Stimulated activated CD8-positive, alpha-beta memory T cell treated with anti-CD3 and anti-CD28 coated beads, Interleukin-12 subunit alpha, Interleukin-12 subunit beta, amount 100 ng/mL, for 24 hours (primary cell): ENCODE measurements around the gene SHROOM2.

Experiments
- DNase-seq: peaks from one replicate; pipeline ENCODE4 v3.0.0-alpha.2; 2020; ENCODE audit errors: extremely low read depth

Gene SHROOM2

DNA sequence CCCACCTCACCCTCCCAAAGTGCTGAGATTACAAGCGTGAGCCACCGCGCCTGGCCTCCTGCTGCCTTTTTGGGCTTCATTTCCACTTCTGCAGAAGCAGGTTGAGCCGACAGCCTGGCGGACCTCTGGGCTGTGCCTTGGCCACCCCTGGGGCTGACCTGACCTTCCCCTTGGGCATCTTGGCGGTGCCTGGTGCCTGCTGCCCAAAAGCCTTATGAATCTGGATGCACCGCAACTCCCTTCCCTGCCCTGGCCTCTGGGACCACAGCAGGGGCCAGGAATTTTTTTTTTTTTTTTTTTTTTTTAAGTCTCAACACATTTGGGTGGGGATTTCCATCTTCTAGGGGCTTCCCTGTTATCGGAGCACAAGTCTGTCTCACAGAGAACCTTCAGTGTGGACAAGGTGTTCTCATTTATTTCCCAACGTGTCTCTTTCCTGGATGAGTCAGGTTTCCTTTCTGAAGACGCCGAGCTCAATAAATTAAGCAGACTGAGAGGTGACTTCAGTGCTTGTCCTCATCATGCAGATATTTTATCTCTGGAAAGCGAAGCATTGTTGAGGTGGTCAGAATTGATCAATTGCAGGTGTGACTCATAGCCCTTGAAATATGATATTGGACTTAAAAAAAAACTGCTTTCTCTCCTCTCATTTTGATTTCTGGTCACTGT is 79.7 kb downstream of the SHROOM2 start:
- no peak for DNase-seq

DNA sequence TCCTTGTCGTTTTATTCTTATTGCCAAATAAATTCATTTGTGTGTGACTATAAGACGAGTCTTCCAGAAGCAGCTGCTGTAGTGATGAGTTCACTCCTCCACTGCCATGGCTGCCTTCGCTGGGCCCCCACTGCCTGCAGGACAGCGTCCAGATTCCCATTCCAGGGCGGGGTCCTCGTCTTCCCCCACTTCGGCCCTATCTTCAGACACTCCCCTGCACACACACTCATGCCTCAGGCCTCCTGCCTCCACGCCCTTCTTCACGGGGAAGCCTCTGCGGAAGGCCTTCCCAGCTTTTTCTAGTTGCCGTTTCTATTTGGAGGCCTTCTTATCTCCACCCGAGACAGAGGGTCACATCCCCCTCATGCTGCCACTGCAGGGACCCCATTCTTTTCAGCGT is 80.4 kb downstream of the SHROOM2 start:
- DNase-seq, result no peak

- DNase-seq, result no peak
Measured at GRCh38 chrX:9867226-9867625, 81.0 kb downstream of the SHROOM2 start.

DNA sequence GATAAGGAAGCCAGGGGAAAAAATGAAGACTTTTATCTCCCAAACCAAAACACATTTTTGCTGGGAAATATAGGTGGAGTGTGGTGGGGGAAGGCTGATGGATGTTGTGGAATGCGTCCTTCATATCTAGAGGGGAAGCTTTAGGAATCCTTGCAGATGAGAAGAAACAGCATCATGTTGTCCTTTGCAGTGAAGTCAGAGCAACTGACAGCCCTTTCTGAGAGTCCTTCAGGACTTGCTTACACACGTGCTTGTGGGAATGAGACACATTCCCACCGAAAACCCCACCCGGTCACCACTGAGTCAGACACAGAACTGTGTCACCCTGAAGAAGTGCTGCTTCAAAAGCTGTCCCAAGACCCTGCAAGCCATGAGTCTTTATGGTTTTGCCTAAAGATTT is 81.5 kb downstream of the SHROOM2 start:
- DNase-seq, result no peak

- DNase-seq, result no peak
Measured at GRCh38 chrX:9871701-9872268, 85.6 kb downstream of the SHROOM2 start.

DNA sequence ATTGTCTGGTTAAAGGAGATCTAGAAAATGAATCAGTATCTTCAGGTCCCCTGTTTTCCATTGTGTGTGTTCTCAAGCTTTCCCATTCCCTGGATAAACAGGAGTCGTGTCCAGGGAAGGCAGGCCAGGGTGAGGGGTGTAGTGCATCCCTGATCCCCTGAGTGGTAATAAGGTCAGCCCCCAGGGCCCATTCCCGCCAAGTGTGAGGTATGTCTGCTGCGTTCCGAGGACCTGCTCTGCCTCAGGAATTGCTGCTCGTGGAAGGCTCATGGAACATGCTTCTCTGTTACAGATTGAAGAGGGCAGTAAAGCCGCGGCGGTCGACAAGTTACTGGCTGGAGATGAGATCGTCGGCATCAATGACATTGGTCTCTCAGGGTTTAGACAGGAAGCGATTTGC is 87.1 kb downstream of the SHROOM2 start:
- no peak for DNase-seq

GRCh38 chrX:9873952-9874351 is 87.7 kb downstream of the SHROOM2 start:
- DNase-seq, result no peak

GRCh38 chrX:9874483-9874882 is 88.3 kb downstream of the SHROOM2 start:
- DNase-seq, result no peak

GRCh38 chrX:9875801-9876200 is 89.6 kb downstream of the SHROOM2 start:
- no peak for DNase-seq

GRCh38 chrX:9876201-9876600 is 90.0 kb downstream of the SHROOM2 start:
- no peak for DNase-seq

DNA sequence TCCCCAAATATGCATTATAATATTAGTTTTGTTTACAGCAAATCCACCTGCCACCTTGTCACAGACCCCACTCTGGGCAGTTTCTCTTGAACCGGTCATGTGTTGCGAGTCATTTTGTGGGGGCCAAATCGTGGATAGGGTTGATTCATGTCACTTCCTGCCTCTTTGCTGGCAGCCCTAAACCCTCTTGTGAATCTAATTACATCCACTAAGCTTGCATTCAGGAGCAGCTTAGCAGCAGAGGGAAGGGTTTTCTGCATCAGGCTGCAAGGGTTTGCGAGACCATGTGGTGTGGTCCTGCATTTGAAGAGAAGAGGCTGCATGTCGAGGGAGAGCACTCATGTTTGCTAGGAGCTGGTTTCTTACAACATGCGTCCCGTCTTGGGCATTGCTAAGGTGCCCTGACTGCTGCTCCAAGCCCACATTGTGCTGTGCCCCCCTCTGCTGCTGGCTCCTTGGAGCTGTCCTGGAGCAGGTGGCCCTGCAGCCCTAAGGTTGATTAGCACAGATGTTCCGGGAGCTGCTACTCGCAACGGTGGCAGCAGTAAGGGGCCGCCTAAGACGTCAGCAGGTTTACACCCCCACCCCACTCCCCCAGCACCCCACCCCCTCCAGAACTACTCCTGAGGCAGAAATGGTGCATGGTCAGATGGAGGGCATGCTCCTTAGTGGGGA is 92.1 kb downstream of the SHROOM2 start:
- DNase-seq, result no peak

DNA sequence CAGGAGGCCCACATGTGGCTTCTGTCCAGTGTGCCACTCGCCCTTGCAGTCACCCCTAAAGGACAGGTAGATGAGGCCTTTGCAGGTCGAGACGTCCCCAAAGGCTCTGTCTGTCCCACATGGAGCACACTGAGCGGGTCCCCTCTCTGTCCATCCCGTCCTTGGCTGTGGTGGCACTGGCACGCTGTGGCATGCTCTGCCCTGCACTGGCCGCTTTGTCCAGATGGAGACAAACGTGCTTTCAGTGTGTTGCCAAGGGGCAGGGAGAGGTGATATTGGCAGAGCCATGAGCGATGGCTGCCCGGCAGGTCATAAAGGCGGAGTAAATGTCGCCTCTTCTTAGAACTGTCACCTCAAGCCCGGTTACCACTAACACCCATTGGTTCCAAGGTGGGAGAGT is 94.0 kb downstream of the SHROOM2 start:
- no peak for DNase-seq

DNA sequence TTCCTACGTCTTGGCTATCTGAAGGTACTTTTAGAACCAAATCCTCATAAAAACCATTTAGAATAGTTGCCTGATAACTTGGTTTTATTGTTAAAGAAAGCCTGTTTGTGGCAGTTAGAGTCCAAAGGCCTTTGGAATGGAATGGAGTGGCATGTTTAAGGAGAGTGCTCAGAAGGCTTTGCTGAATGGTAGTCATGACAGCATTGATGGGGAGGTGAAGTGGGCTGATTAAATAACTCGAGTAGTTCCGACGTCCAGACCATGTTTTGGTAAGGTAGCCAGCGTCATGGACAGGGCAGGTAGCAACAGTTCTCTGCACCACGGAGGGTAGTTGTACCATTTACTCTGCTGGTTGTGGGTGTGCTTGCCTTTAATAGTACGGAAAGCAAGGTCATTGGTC is 94.6 kb downstream of the SHROOM2 start:
- DNase-seq, result no peak

GRCh38 chrX:9882669-9883446 is 96.6 kb downstream of the SHROOM2 start:
- no peak for DNase-seq

DNA sequence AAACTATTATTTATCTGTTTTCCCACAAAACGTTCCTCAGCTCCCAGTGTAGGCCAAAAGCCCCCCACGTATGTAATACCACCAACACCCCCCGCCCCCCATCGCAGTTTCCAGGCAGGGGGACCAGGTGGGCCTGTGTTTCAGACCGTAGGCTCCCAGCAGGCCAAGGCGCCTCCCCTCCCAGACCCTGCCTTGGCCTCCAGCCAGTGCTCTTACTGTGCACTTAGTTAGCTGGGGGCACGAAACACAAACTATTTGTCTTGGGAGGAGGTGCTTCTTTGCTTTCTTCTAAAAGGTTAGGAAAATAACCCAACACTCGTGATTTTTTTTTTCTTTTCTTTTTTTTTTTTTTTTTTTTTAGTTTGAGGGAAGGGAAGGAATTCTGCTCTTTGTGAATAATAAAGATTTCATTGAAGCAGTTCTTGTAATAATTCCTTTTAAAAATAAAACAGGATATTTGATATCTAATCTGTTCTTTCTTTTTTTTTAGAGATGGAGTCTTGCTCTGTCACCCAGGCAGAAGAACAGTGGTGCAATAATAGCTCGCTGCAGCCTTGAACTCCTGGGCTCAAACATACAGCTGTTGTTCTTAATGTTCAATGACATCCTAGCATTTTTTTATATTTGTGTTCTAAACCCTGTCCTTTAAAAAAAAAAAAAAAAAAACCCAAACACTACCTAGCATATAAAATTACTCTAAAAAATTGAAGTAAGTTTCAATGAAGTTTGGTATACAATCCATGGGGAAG is 98.0 kb downstream of the SHROOM2 start:
- no peak for DNase-seq

- peak; percentile 12 for DNase-seq
Measured at GRCh38 chrX:9885150-9885549, 98.9 kb downstream of the SHROOM2 start.

GRCh38 chrX:9887659-9888297 is 101.5 kb downstream of the SHROOM2 start:
- DNase-seq, result no peak

GRCh38 chrX:9888953-9889470 is 102.8 kb downstream of the SHROOM2 start:
- no peak for DNase-seq

GRCh38 chrX:9890681-9891091 is 104.5 kb downstream of the SHROOM2 start:
- DNase-seq, result no peak

DNA sequence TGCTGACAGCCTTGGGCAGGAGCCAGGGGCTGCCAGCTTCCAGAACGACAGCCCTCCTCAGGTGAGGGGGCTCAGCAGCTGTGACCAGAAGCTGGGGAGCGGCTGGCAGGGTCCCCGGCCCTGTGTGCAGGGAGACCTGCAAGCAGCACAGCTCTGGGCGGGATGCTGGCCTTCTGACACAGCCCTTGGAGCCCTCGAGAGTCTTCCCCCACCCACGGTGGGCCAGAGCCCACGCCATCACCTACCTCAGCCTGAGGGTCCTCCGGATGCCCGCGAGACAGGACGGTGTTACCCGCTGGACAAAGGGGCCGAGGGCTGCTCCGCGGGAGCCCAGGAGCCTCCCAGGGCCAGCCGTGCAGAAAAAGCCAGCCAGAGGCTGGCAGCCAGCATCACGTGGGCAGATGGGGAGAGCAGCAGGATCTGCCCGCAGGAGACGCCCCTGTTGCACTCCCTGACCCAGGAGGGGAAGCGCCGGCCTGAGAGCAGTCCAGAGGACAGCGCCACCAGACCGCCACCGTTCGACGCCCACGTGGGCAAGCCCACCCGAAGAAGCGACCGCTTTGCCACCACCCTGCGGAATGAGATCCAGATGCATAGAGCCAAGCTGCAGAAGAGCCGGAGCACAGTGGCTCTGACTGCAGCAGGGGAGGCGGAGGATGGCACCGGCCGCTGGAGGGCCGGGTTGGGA is 109.1 kb downstream of the SHROOM2 start:
- no peak for DNase-seq

GRCh38 chrX:9897761-9898161 is 111.5 kb downstream of the SHROOM2 start:
- DNase-seq, result no peak
